Testis (tissue), 2 donors: ENCODE data around the gene KRTAP10-1.

Source experiments
- POLR2A ChIP-seq: fragments of 450-650 bp; IDR thresholded peaks from one replicate; pipeline ENCODE4 v1.6.1; 2017; ENCODE audit warnings: antibody characterized with exemption, mild to moderate bottlenecking, moderate library complexity
- TF ChIP-seq, protein P1 (sequence below), 3 experiments: fragments of 450-650 bp in 2 of 3; fragments of 200-600 bp in 1 of 3; sonication (generic) in 1 of 3; IDR thresholded peaks; one replicate each; pipeline ENCODE4 v1.5.1; 2016 to 2019; ENCODE audit warnings: antibody characterized with exemption in 3 of 3, mild to moderate bottlenecking in 2 of 3, moderate library complexity in 1 of 3

GRCh38 chr21:44525391-44526095 is 14.5 kb downstream of the KRTAP10-1 start:
- TF ChIP-seq, protein P1, sequence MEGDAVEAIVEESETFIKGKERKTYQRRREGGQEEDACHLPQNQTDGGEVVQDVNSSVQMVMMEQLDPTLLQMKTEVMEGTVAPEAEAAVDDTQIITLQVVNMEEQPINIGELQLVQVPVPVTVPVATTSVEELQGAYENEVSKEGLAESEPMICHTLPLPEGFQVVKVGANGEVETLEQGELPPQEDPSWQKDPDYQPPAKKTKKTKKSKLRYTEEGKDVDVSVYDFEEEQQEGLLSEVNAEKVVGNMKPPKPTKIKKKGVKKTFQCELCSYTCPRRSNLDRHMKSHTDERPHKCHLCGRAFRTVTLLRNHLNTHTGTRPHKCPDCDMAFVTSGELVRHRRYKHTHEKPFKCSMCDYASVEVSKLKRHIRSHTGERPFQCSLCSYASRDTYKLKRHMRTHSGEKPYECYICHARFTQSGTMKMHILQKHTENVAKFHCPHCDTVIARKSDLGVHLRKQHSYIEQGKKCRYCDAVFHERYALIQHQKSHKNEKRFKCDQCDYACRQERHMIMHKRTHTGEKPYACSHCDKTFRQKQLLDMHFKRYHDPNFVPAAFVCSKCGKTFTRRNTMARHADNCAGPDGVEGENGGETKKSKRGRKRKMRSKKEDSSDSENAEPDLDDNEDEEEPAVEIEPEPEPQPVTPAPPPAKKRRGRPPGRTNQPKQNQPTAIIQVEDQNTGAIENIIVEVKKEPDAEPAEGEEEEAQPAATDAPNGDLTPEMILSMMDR (IDR thresholded peaks at IDR 0.05) = no peak
- TF ChIP-seq POLR2A = no peak
